ENCODE measurements around the gene NPRL2.

DNA sequence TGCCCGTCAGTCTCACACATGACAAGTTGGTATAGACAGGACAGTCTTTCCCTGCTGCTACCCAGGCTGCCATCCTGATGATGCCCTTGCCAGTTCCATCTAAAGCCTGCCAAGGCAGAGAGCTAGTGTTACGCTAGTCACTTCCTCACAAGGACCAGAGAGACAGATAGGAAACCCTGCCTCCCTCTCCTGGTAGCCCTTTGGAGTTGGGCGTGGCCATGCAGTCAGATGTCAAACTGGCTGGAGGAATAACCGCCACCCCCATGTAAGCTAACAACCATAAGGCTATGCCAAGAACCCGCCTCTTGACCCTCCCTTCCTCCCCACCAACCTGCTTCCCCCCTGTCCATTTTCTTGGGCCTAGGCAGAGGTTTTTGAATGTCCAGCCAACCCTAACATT, 6.0 kb upstream of the NPRL2 start:
- TF ChIP-seq CTCF (IDR thresholded peaks at IDR 0.05): no peak
- no peak for TF ChIP-seq POLR2A (IDR thresholded peaks at IDR 0.05)
- TF ChIP-seq EP300 (IDR thresholded peaks at IDR 0.05): no peak
- TF ChIP-seq POLR2AphosphoS5 (IDR thresholded peaks at IDR 0.05): peak in 1 of 3 donors; percentile 28
